ENCODE results near the gene C20orf141.

C20orf141 gene

DNA sequence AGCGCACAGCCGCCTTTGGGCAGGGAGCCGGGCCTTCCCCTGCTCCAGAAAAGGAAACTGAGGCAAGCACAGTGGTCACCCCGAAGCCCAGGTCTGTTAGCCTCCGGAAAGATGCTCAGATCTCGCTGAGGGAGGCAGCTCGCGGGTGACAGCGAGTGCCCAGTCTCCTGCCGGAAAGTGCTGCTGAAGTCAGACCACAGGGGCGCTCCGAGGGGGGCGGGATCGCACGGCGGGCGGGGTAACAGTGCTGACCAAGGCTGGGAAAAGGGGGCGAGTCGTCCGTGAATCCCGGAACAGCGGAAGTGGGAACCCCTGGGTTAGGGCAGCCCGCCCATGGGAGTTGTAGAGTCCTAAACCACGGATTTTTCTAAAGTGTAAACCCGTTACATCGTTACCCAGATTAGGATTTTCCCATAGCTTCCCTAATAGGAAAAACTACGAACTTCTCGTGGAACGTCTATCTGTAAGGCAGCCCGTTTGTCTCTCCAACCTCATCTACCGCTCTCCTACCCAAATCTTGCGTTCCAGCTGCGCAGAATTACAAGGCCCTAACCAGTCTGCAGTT, 26.3 kb downstream of the C20orf141 start:
- TF ChIP-seq POLR2AphosphoS5 (IDR thresholded peaks at IDR 0.05; ENCODE audit: low read depth, low read length) (no peak), POLR2A (IDR thresholded peaks at IDR 0.05; ENCODE audit: low read depth, low read length) (no peak), TAF1 (IDR thresholded peaks at IDR 0.05; ENCODE audit: borderline replicate concordance, low read depth, low read length) (no peak)
- DNase-seq (ENCODE audit: insufficient read length) (peak; percentile 61), FAIRE-seq (peak; percentile 9)

GRCh38 chr20:2845607-2846006, 30.8 kb downstream of the C20orf141 start:
- no peak for FAIRE-seq
- TF ChIP-seq POLR2A (IDR thresholded peaks at IDR 0.05; ENCODE audit: low read depth, low read length) (no peak), POLR2AphosphoS5 (IDR thresholded peaks at IDR 0.05; ENCODE audit: low read depth, low read length) (no peak), TAF1 (IDR thresholded peaks at IDR 0.05; ENCODE audit: borderline replicate concordance, low read depth, low read length) (no peak)
- no peak for DNase-seq (ENCODE audit: insufficient read length)

- DNase-seq (ENCODE audit: insufficient read length) (no peak), FAIRE-seq (no peak)
- TF ChIP-seq TAF1 (IDR thresholded peaks at IDR 0.05; ENCODE audit: borderline replicate concordance, low read depth, low read length): no peak
- TF ChIP-seq POLR2AphosphoS5 (IDR thresholded peaks at IDR 0.05; ENCODE audit: low read depth, low read length): no peak
- TF ChIP-seq POLR2A (IDR thresholded peaks at IDR 0.05; ENCODE audit: low read depth, low read length): no peak
Observed at GRCh38 chr20:2846698-2847097, 31.9 kb downstream of the C20orf141 start.

DNA sequence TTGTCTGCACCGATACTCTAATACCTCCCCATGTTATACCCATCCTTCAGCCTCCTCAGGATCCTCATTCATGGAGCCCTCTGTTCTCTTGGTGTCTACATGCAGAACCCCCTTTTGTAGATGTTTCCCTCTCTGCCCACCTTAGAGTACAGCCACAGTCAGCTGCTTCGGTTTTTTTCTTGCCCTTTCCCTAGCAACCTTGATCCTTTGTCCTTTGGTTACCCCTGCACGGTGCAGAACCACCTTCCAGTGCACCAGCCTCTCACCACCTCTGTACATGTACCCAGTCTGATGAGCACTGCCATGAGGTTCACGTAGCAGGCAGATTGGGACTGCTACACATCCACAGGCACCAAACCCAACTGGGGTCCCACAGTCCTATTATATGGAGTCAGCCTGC, 33.0 kb downstream of the C20orf141 start:
- no peak for FAIRE-seq

DNA sequence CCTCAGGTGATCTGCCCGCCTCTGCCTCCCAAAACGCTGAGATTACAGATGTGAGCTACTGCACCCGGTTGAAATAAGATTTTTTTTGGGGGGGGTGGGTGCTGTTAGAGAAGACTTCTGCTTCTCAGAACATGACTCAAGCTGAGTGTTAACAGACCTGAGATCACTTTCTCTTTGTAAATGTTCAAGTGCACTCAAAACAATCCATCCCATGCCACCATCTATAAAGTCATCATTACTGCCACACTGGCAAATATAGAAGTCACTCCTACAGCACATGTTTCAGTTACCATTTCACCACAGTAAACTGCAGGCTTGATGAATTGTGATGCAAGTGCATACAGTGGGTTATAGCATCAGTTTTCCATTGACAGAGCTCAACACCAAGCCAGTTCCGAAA, 34.7 kb downstream of the C20orf141 start:
- no peak for TF ChIP-seq POLR2AphosphoS5 (IDR thresholded peaks at IDR 0.05; ENCODE audit: low read depth, low read length)
- no peak for TF ChIP-seq TAF1 (IDR thresholded peaks at IDR 0.05; ENCODE audit: borderline replicate concordance, low read depth, low read length)
- no peak for TF ChIP-seq POLR2A (IDR thresholded peaks at IDR 0.05; ENCODE audit: low read depth, low read length)
- DNase-seq (ENCODE audit: insufficient read length): no peak
- FAIRE-seq: no peak

More for the DNA sequence above, 33.0 kb downstream of the C20orf141 start:
- no peak for DNase-seq (ENCODE audit: insufficient read length)
- TF ChIP-seq TAF1 (IDR thresholded peaks at IDR 0.05; ENCODE audit: borderline replicate concordance, low read depth, low read length): no peak
- TF ChIP-seq POLR2A (IDR thresholded peaks at IDR 0.05; ENCODE audit: low read depth, low read length): no peak
- no peak for TF ChIP-seq POLR2AphosphoS5 (IDR thresholded peaks at IDR 0.05; ENCODE audit: low read depth, low read length)

DNA sequence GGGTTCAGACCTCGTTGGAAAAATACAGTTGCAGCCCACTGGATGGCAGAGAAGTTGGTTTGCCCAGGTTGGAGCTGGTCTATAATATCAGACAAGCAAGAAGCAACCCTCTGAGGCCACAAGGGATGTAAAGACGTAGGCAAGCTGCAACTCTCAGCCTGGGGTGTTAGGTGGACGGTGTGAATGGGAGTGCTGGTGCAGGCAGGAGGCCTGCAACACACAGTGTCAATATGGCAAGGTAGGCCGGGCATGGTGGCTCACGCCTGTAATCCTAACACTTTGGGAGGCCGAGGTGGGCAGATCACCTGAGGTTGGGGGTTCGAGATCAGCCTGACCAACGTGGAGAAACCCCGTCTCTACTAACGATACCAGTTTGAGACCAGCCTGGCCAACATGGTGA, 36.3 kb downstream of the C20orf141 start:
- FAIRE-seq: no peak
- TF ChIP-seq POLR2A (IDR thresholded peaks at IDR 0.05; ENCODE audit: low read depth, low read length): no peak
- no peak for TF ChIP-seq POLR2AphosphoS5 (IDR thresholded peaks at IDR 0.05; ENCODE audit: low read depth, low read length)
- no peak for TF ChIP-seq TAF1 (IDR thresholded peaks at IDR 0.05; ENCODE audit: borderline replicate concordance, low read depth, low read length)

DNA sequence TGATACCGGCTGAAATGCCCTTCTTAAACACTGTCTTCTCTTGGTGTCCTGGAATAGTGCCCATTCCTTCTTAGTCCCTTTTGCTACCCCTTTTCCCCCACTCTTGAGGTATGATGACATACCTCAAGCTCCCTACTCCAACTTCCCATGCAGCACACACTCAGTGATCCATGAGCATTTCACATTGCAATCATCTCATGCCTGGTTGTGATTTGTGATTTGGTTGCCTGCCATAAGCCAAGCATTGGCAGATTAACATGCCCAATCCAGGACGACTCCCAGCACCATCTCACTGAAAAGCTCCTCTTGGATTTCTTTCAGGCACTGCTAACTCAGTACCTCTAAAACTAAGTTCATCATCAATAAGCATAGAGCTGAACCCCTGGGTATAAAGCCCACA, 43.8 kb downstream of the C20orf141 start:
- FAIRE-seq (no peak), DNase-seq (ENCODE audit: insufficient read length) (no peak)
- TF ChIP-seq POLR2A (IDR thresholded peaks at IDR 0.05; ENCODE audit: low read depth, low read length): no peak

More for the DNA sequence above, 36.3 kb downstream of the C20orf141 start:
- no peak for DNase-seq (ENCODE audit: insufficient read length)

DNA sequence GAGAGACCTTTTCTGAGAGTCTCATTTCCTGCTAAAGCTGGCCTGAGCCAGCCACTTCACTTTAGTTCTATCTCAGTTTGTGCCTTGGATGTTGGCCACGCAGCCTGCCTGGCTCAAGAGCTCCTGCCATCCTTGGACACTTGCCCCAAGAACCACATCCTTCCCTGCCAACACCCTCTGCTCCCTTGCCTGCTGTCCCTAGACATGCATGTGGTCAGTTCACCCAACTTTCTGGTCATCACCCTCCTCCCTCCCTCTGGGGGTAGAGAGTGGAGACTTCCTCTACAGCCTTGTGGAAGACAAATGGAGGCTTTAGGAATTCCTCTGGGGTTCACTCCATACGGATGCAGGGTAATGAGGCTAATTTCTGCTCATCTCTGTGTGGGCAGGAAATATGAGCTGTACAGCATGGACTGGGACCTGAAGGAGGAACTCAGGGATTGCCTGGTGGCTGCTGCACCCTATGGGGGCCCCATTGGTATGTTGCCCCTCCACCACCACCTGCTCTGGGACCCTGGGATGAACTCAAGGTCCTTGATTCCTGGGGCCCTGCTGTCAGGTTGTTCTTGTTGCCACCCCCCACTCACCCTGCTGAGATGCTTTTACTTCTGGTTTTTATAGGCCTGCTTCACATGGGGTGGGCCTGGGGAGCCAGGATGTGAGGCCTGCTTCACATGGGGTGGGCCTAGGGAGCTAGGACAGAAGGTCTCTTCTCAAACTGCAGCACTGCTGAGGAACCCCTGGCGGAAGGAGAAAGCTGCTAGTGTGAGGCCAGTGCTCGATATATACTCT, 44.7 kb downstream of the C20orf141 start:
- TF ChIP-seq POLR2AphosphoS5 (IDR thresholded peaks at IDR 0.05; ENCODE audit: low read depth, low read length): no peak
- TF ChIP-seq POLR2A (IDR thresholded peaks at IDR 0.05; ENCODE audit: low read depth, low read length): no peak
- TF ChIP-seq TAF1 (IDR thresholded peaks at IDR 0.05; ENCODE audit: borderline replicate concordance, low read depth, low read length): no peak
- no peak for FAIRE-seq
- DNase-seq (ENCODE audit: insufficient read length): no peak

- no peak for DNase-seq (ENCODE audit: insufficient read length)
Observed at GRCh38 chr20:2864626-2865025, 49.8 kb downstream of the C20orf141 start.

DNA sequence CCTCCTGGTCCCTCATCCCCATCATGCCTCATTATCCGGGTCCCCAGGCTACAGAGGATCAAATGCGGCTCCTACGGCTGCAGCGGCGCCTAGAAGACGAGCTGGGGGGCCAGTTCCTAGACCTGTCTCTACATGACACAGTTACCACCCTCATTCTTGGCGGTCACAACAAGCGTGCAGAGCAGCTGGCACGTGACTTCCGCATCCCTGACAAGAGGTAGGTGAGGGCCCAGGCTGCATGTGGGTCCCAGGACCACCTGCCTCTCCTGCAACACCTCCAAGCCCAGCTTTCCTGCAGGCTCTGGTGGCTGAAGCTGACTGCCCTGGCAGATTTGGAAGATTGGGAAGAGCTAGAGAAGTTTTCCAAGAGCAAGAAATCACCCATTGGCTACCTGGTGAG, 50.3 kb downstream of the C20orf141 start:
- DNase-seq (ENCODE audit: insufficient read length): no peak
- no peak for TF ChIP-seq POLR2A (IDR thresholded peaks at IDR 0.05; ENCODE audit: low read depth, low read length)
- TF ChIP-seq POLR2AphosphoS5 (IDR thresholded peaks at IDR 0.05; ENCODE audit: low read depth, low read length): no peak
- no peak for TF ChIP-seq TAF1 (IDR thresholded peaks at IDR 0.05; ENCODE audit: borderline replicate concordance, low read depth, low read length)
- FAIRE-seq: no peak

More at GRCh38 chr20:2864626-2865025, 49.8 kb downstream of the C20orf141 start:
- FAIRE-seq: no peak
- no peak for TF ChIP-seq TAF1 (IDR thresholded peaks at IDR 0.05; ENCODE audit: borderline replicate concordance, low read depth, low read length)
- no peak for TF ChIP-seq POLR2A (IDR thresholded peaks at IDR 0.05; ENCODE audit: low read depth, low read length)
- no peak for TF ChIP-seq POLR2AphosphoS5 (IDR thresholded peaks at IDR 0.05; ENCODE audit: low read depth, low read length)

Measured in GM12892 (cell line).